RWPE1 (cell line): ENCODE data around the gene ABCF1.
A peak's percentile ranks its signal among the peaks of the same experiment; 100 is the strongest.

Experiments used
- CTCF ChIA-PET: fragments of 350-600 bp; sonication (Branson Sonifier 250); formaldehyde crosslinking; extraction: SDS; loops from one replicate; lab custom pipeline; 2021; lab: Yijun Ruan, JAX
- POLR2A ChIA-PET: fragments of 400-600 bp; formaldehyde crosslinking; extraction: SDS; loops from one replicate; lab custom pipeline; 2020; ENCODE audit warnings: antibody characterized with exemption; ENCODE audit not compliant: low non-redundant PET; lab: Yijun Ruan, JAX
- DNase-seq: peaks from one replicate; pipeline ENCODE4 v3.0.0; 2012; ENCODE audit warnings: low spot score
- H3K27ac ChIP-seq: fragments of 450-650 bp; 2 replicates; pipeline ENCODE4 v1.5.1; 2017
- TF ChIP-seq, protein P1 (sequence below): fragments of 450-650 bp; conservative IDR thresholded peaks from 2 replicates; pipeline ENCODE4 v1.5.1; 2017; ENCODE audit warnings: low read depth, mild to moderate bottlenecking

ABCF1 gene

DNA sequence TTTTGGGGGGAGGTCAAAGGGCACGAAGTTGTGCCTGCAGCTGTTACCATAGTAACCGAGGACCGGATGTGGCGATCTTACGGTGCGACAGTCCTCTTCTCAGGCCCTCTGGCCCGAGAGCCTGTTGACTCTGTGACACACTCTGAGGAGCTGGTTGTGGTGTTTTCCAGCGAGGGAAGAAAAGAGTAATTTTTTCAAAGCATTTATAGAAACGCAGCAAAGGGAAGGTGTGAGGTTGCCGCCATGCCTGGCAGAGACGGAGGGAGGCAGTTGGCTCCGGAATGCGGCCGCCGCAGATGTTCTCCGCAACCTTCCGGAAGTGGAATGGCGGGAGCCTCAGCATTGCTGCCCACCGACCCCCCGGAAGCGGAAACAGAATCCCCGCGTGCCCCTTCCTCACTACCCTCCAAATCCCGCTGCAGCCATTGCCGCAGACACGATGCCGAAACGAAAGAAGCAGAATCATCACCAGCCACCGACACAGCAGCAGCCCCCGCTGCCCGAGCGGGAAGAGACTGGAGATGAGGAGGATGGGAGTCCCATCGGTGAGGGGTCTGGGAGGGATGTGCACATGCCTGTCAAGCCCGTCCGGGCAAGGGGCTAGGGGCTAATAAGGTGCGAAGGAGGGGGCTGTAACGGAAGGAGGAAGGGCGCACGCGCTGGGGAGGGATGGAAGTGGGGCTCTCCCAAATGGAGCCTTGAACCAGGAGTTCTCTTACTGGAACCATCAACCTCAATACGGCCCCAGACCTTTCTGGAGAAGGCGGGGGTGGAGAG is 14.1 kb upstream of the ABCF1 start, which contains the start of gene PRR3:
PRR3 (plus strand) TSS at position 390 of the 777 bp plus-strand sequence; CDS start at position 440, 50 bp downstream.
- DNase-seq = peak; percentile 79
- TF ChIP-seq, protein P1, sequence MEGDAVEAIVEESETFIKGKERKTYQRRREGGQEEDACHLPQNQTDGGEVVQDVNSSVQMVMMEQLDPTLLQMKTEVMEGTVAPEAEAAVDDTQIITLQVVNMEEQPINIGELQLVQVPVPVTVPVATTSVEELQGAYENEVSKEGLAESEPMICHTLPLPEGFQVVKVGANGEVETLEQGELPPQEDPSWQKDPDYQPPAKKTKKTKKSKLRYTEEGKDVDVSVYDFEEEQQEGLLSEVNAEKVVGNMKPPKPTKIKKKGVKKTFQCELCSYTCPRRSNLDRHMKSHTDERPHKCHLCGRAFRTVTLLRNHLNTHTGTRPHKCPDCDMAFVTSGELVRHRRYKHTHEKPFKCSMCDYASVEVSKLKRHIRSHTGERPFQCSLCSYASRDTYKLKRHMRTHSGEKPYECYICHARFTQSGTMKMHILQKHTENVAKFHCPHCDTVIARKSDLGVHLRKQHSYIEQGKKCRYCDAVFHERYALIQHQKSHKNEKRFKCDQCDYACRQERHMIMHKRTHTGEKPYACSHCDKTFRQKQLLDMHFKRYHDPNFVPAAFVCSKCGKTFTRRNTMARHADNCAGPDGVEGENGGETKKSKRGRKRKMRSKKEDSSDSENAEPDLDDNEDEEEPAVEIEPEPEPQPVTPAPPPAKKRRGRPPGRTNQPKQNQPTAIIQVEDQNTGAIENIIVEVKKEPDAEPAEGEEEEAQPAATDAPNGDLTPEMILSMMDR = no peak
- peak within 1 kb of the TSS; percentile 95 for H3K27ac ChIP-seq
- POLR2A ChIA-PET = interaction anchor here (1.3 kb wide), 1 partner anchor 14 kb away, joined by 4 read pairs; the partner anchor contains the start of gene ABCF1
- CTCF ChIA-PET = interaction anchor here (1.1 kb wide), 1 partner anchor 16 kb away, joined by 3 read pairs; no protein-coding TSS in a partner anchor

DNA sequence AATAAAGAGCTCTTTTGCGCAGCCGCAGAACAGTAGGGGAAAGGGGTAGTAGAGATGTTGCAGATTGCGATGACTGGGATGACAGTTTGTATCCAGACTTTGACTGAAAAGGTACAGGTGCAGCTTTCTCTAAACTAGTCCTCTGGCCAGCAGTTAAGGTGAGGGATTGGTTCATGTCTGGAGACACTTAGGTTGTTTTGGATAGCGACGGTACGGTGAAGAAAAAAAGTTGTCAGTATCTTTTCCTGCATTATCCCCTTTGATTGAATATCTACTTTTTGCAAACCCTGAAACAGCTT is 13.6 kb upstream of the ABCF1 start:
- peak overlapping the region; percentile 95 for H3K27ac ChIP-seq
- ChIA-PET CTCF (interaction anchor here (1.1 kb wide), 1 partner anchor 16 kb away, joined by 3 read pairs; no protein-coding TSS in a partner anchor), POLR2A (interaction anchor here (1.3 kb wide), 1 partner anchor 13 kb away, joined by 4 read pairs; the partner anchor contains the start of gene ABCF1)
- no peak for DNase-seq
- TF ChIP-seq, protein P1 = no peak

DNA sequence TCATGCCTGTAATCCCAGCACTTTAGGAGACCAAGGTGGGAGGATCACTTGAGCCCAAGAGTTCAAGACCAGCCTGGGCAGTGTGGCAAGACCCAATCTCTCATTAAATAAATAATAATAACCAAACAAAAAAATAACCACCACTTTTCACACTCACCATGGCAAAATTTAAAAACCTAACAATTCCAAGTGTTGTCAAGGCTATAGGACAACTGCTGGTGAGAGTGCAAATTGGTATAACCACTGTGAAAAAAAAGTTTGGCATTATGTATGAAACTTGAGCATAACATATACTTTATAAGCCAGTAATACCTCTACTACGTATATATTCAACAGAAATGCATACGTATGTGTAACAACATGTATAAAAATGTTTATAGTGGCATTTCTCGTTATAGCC is 10.3 kb upstream of the ABCF1 start:
- no peak overlapping the region for H3K27ac ChIP-seq
- DNase-seq = no peak
- POLR2A ChIA-PET = no interaction called here
- CTCF ChIA-PET = no interaction called here
- TF ChIP-seq, protein P1 = no peak

DNA sequence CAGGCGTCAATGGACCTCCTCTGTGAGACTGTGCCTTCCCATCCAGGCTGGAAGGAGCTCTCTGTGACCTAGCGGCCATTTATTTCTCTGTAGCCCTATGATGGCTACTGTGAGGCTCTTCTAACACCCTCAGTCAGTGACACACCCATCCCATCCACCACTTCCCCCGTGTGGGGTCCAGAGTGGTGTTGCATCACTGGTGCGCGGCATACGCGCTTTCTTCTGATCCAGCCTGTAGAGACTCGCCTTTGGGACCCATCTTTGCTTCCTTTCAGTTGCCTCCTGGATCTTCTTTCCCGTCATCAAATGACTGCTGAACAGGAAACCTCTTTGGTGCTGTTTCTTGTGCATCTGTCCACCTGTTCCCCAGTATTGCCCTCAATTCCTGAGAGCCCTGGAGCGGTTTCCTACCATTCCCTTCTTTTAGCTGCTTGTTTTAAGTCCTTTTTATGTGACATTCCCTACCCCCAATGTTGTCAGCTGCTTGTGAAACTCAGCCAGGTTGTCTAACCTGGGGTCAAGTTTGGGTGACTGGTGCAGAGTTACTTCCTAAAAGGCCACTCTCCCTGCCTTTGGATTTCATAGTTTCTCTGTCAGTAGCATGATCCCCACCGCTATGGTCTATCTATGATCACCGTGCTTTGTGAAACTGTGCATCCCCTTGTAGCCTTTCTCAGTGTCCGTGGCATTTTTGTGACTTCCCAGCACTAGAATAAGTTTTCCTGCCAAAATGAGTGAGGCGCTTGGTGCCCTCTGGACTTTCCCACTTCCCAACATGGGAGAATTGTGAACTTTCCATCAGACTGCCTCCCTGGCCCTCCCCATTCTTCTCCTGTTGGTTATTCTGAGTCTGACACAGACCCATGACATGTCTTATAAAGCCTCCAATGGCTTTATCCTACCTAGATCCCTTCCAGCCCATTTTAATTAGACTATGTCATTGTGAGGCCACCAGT is 8.5 kb upstream of the ABCF1 start:
- CTCF ChIA-PET = no interaction called here
- POLR2A ChIA-PET = no interaction called here
- no peak overlapping the region for H3K27ac ChIP-seq
- TF ChIP-seq, protein P1 = no peak
- DNase-seq = no peak

DNA sequence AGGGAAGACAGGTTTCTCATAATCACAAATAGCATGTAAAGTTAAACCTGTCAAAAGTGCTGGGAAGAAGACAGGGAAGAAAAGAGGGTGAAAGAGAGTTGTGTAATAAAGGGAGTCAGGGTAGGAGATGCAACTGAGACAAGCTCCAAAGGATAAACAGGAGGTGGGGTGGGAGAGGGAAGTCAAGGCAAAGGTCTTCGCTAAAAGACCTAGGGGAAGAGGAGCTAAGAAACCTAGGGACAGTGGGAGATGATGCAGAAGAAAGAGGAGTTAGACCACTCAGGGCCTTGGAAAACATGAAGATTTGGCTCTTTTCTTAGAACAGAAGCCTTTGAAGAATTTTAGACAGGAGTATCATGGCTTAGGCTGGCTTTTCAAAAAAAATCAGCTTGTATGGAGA is 7.1 kb upstream of the ABCF1 start:
- ChIA-PET POLR2A (no interaction called here), CTCF (no interaction called here)
- DNase-seq = no peak
- no peak overlapping the region for H3K27ac ChIP-seq
- TF ChIP-seq, protein P1 = no peak

DNA sequence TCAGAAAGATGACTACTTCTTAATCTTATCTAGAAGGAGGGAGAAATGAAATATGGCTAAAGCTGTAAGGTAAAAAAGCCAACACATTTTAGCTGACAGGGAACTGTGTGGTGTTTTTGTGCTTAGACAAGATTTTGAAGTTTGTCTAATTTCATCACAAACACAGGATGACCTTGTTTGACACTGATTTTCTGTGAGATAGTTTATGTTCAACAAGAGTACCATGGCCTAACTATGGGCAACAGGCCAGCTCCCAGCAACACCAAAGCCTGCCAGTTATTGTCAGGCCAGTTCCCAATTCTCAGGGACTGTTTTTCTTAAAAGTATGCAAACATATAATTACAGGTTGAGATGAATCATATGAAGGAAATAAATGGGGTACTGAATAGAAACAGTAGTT is 5.5 kb upstream of the ABCF1 start:
- DNase-seq = no peak
- TF ChIP-seq, protein P1 = no peak
- POLR2A ChIA-PET = interaction anchor here (0.6 kb wide), 1 partner anchor 49 kb away, joined by 8 read pairs; no protein-coding TSS in a partner anchor
- H3K27ac ChIP-seq = no peak overlapping the region
- CTCF ChIA-PET = interaction anchor here (1.2 kb wide), 1 partner anchor 21 kb away, joined by 3 read pairs; no protein-coding TSS in a partner anchor
